ENCODE data around the gene CEACAM4. TPM values are rescaled to one million over a fixed set of nuclear protein-coding genes. Genes with fewer than 3 reads are reported as not detected.

CEACAM4 gene
- total and polyA plus RNA-seq, 9 of the 15 experiments (the other 6 are each of a cell fraction or from before 2014, with no cell fraction given) = not detected

DNA sequence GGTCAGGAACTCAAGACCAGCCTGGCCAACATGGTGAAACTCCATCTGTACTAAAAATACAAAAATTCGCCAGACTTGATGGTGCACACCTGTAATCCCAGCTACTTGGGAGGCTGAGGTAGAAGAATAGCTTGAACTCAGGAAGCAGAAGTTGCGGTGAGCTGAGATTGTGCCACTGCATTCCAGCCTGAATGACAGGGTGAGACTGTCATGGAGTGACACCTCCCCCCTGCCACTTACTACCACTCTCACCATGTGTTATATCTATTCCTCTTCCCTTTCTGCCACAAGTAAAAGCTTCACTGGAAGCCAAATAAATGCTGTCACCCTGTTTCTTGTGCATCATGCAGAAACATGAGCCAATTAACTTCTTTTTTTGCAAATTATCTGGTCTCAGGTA, 10.6 kb upstream of the CEACAM4 start:
- no peak overlapping the region for H3K4me2 ChIP-seq (ENCODE audit: insufficient read depth, low read length)
- no peaks in the 10 kb centered on the region; a peak in 1 of 5 replicates for H3K27me3 ChIP-seq (ENCODE audit: control insufficient read depth in 2 of 2, insufficient read depth in 2 of 2, low read length in 2 of 2)
- no peak overlapping the region for H3K9ac ChIP-seq (ENCODE audit: insufficient read depth in 1 of 2, low read depth in 2 of 2, low read length in 2 of 2)
- no peaks in the 10 kb centered on the region for H4K20me1 ChIP-seq (replicated peaks; ENCODE audit: control insufficient read depth, insufficient read depth, low read length)
- H3K27ac ChIP-seq (ENCODE audit: extremely low read depth, low read depth, low read length) = no peak overlapping the region
- H2AFZ ChIP-seq (ENCODE audit: low read depth, low read length) = no peak overlapping the region
- FAIRE-seq (no peak), DNase-seq (ENCODE audit: extremely low read depth in 1 of 4, low spot score in 3 of 4) (no peak), ATAC-seq (no peak)
- no peaks in the 10 kb centered on the region for H3K9me3 ChIP-seq (replicated peaks; ENCODE audit: control insufficient read depth, insufficient read depth, low read depth, low read length)
- in situ Hi-C loops (cut with MboI) = no loop called here
- no peak overlapping the region for H3K4me3 ChIP-seq
- no peaks in the 10 kb centered on the region for H3K4me1 ChIP-seq (replicated peaks in 1 of 2; ENCODE audit: control insufficient read depth in 2 of 2, insufficient read depth in 2 of 2, low read length in 2 of 2)
- ChIA-PET CTCF (ENCODE audit: low intra/inter-chr PET ratio) (no interaction called here), POLR2A (no interaction called here)
- no peaks in the 10 kb centered on the region for H3K79me2 ChIP-seq (ENCODE audit: control insufficient read depth, insufficient read depth, low read length)
- no TSS peak for BruUV-seq (replicated peaks)
- H3K9me1 ChIP-seq (ENCODE audit: control insufficient read depth, insufficient read depth, low read length) = no peaks in the 10 kb centered on the region
- H3K36me3 ChIP-seq (ENCODE audit: control insufficient read depth, insufficient read depth, low read length) = no peaks in the 10 kb centered on the region
- intact Hi-C loops (cut with micrococcal nuclease) = no loop called here
- TF ChIP-seq NR2C1 (IDR thresholded peaks at IDR 0.05) = no peak
- TF ChIP-seq NR2C1 (tag; IDR thresholded peaks at IDR 0.05) = no peak
- TF ChIP-seq E2F3 (CRISPR knock-in tag; IDR thresholded peaks at IDR 0.05) = no peak
- TF ChIP-seq ZNF311 (CRISPR knock-in tag; IDR thresholded peaks at IDR 0.05) = no peak
- no peak for TF ChIP-seq MED1 (CRISPR knock-in tag; IDR thresholded peaks at IDR 0.05; ENCODE audit: borderline replicate concordance)
- no peak for TF ChIP-seq ZNF696 (CRISPR knock-in tag; conservative IDR thresholded peaks at IDR 0.05)
- TF ChIP-seq, protein P1, sequence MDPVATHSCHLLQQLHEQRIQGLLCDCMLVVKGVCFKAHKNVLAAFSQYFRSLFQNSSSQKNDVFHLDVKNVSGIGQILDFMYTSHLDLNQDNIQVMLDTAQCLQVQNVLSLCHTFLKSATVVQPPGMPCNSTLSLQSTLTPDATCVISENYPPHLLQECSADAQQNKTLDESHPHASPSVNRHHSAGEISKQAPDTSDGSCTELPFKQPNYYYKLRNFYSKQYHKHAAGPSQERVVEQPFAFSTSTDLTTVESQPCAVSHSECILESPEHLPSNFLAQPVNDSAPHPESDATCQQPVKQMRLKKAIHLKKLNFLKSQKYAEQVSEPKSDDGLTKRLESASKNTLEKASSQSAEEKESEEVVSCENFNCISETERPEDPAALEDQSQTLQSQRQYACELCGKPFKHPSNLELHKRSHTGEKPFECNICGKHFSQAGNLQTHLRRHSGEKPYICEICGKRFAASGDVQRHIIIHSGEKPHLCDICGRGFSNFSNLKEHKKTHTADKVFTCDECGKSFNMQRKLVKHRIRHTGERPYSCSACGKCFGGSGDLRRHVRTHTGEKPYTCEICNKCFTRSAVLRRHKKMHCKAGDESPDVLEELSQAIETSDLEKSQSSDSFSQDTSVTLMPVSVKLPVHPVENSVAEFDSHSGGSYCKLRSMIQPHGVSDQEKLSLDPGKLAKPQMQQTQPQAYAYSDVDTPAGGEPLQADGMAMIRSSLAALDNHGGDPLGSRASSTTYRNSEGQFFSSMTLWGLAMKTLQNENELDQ (CRISPR knock-in tag; IDR thresholded peaks at IDR 0.05; ENCODE audit: borderline replicate concordance) = no peak
- no peak for TF ChIP-seq ZNF583 (CRISPR knock-in tag; IDR thresholded peaks at IDR 0.05)
- TF ChIP-seq ZNF133 (CRISPR knock-in tag; IDR thresholded peaks at IDR 0.05) = no peak
- TF ChIP-seq PYGO2 (tag; IDR thresholded peaks at IDR 0.05) = no peak
- no peak for TF ChIP-seq TSC22D4 (tag; IDR thresholded peaks at IDR 0.05)
- no peak for TF ChIP-seq NEUROD1 (IDR thresholded peaks at IDR 0.05; ENCODE audit: borderline replicate concordance, low read depth, low read length, partially characterized antibody)
- TF ChIP-seq HDAC8 (tag; IDR thresholded peaks at IDR 0.05) = no peak
- TF ChIP-seq, protein P2, sequence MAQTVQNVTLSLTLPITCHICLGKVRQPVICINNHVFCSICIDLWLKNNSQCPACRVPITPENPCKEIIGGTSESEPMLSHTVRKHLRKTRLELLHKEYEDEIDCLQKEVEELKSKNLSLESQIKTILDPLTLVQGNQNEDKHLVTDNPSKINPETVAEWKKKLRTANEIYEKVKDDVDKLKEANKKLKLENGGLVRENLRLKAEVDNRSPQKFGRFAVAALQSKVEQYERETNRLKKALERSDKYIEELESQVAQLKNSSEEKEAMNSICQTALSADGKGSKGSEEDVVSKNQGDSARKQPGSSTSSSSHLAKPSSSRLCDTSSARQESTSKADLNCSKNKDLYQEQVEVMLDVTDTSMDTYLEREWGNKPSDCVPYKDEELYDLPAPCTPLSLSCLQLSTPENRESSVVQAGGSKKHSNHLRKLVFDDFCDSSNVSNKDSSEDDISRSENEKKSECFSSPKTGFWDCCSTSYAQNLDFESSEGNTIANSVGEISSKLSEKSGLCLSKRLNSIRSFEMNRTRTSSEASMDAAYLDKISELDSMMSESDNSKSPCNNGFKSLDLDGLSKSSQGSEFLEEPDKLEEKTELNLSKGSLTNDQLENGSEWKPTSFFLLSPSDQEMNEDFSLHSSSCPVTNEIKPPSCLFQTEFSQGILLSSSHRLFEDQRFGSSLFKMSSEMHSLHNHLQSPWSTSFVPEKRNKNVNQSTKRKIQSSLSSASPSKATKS (CRISPR knock-in tag; IDR thresholded peaks at IDR 0.05) = no peak
- no peak for TF ChIP-seq CHD1 (IDR thresholded peaks at IDR 0.05; ENCODE audit: low read length)
- TF ChIP-seq MTA2 (IDR thresholded peaks at IDR 0.05; ENCODE audit: low read depth) = no peak
- TF ChIP-seq, protein P3, sequence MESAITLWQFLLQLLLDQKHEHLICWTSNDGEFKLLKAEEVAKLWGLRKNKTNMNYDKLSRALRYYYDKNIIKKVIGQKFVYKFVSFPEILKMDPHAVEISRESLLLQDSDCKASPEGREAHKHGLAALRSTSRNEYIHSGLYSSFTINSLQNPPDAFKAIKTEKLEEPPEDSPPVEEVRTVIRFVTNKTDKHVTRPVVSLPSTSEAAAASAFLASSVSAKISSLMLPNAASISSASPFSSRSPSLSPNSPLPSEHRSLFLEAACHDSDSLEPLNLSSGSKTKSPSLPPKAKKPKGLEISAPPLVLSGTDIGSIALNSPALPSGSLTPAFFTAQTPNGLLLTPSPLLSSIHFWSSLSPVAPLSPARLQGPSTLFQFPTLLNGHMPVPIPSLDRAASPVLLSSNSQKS (CRISPR knock-in tag; IDR thresholded peaks at IDR 0.05) = no peak
- TF ChIP-seq POLR2H (tag; IDR thresholded peaks at IDR 0.05; ENCODE audit: low read depth) = no peak
- no peak for TF ChIP-seq ZNF551 (CRISPR knock-in tag; IDR thresholded peaks at IDR 0.05)
- TF ChIP-seq CBX1 (IDR thresholded peaks at IDR 0.05; ENCODE audit: low read depth) = no peak
- 0% methylated on average over 2 of the region's 2 CpGs for WGBS (ENCODE audit: insufficient coverage, low coverage, missing lambda C conversion rate)
